GM20431 (cell line): ENCODE measurements around the gene SLC2A11.

Source experiments
- in situ Hi-C: fragments of 300-500 bp; cut with MseI, MboI; formaldehyde crosslinking; loops from one replicate; pipeline ENCODE4 v1.15.0; 2020; ENCODE audit warnings: low sequenced_read_pairs; ENCODE audit not compliant: unreplicated experiment

Gene SLC2A11

DNA sequence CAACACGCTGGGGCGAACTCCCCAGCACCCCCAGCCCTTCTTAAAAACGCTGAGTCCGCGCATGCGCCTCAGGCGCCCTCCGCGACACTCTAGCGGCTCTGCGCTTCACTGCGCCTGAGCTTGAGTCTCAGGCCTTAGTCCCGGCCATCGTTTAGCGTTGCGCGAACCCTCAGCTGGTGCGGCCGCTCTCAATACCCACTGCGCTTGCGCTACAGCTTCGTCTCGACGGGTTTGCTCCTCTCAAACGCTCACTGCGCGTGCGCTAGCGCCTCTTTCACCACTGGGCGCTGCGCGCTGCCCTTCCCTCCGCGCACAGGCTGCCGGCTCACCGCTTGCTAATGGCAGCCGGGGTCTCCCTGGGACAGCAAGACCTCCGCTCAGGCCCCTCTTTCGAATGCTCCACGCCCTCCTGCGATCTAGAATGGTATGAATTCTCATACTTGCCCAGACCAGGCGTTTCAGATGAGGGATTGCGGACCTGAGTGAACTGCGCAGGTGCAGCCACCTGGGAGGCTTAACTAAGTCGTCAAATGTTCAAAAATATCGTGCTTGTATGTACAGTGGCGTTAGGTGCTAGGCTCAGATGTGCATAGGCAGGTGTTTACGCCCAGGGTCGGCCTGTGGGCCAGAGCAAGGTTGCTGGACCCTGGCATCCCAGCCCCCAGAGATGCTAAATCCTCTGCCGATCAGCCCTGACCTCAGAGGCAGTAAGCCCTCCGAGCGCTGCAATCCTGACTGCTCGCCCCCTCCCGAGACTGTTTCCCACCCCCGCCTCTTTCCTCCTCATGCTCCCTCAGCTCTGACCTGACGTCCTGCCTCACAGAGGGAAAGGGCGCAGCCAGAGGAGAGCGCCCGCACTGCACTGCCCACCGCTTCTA, at the start of gene SLC2A11:
SLC2A11 (plus strand) TSS at position 270 of the 878 bp plus-strand sequence; CDS start at position 395, 125 bp downstream.
- in situ Hi-C loops: no loop called here

DNA sequence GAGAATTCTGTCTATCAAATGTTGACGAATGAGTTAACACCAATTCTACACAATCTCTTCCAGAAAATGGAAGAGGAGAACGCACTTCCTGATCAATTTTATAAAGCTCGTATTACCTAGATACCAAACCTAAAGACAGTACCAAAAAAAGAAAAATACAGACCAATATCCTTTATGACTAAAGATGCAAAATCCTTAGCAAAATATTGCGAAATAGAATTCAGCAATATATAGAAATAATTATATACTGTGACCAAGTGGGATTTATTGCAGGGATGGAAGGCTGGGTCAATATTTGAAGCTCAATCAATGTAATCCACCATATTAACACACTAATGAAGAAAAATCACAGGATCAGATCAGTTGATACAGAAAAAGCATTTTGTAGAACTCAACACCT, 45.3 kb upstream of the SLC2A11 start:
- in situ Hi-C loops: no loop called here

GRCh38 chr22:23815541-23816155, 42.0 kb upstream of the SLC2A11 start:
- in situ Hi-C loops: no loop called here

DNA sequence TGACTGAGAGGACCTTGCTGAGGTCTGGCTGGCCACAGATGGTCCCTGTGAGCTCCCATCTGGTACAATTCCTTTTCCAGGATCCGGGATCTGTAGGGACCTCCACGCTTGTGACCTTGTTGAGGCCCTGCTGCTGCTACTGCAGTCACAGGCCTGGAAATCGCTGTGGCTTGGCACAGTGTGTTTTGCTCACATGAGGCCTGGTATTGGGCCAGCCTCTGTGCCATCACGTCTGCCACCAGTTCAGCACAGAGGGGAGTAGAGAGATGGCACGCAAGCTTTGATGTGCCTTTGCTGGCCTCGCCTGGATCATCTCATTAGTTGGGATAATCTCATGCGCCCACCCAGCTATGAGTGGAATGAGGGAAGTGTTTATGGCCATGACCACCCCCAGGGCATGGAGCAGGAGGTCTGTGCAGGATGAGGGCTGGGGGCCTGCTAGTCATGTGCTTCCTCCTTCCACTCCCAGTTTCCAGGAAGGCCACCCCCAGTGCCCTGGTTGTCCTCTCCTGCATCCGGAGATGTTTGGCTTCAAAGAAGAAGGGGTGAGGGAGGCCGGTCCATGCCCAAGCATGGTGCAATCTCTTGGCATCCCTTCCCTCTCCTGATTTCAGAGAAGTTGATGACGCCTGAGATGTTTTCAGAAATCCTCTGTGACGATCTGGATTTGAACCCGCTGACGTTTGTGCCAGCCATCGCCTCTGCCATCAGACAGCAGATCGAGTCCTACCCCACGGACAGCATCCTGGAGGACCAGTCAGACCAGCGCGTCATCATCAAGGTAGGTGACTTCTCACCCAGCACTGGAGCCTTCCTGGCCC, 41.3 kb upstream of the SLC2A11 start:
- in situ Hi-C loops: no loop called here

- in situ Hi-C loops: no loop called here
Measured at GRCh38 chr22:23817146-23817545, 40.5 kb upstream of the SLC2A11 start.

DNA sequence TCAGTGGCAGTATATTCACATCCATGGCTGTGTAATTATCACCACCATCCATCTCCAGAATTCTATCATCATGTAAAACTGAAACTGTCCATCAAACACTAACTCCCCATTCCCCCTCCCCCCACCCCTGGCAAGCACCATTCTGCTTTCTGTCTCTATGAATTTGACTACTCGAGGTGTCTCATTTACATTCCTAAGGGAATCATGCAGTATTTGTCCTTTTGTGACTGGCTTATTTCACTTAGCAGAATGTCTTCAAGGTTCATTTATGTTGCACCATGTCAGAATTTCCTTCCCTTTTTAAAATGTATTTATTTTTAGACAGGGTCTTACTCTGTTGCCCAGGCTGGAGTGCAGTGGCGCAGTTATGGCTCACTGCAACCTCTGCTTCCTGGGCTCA, 39.1 kb upstream of the SLC2A11 start:
- in situ Hi-C loops: no loop called here

GRCh38 chr22:23820748-23821211, 36.9 kb upstream of the SLC2A11 start:
- in situ Hi-C loops: no loop called here

GRCh38 chr22:23822101-23822671, 35.5 kb upstream of the SLC2A11 start:
- in situ Hi-C loops: no loop called here

- in situ Hi-C loops: no loop called here
Measured at GRCh38 chr22:23823331-23823791, 34.3 kb upstream of the SLC2A11 start.

DNA sequence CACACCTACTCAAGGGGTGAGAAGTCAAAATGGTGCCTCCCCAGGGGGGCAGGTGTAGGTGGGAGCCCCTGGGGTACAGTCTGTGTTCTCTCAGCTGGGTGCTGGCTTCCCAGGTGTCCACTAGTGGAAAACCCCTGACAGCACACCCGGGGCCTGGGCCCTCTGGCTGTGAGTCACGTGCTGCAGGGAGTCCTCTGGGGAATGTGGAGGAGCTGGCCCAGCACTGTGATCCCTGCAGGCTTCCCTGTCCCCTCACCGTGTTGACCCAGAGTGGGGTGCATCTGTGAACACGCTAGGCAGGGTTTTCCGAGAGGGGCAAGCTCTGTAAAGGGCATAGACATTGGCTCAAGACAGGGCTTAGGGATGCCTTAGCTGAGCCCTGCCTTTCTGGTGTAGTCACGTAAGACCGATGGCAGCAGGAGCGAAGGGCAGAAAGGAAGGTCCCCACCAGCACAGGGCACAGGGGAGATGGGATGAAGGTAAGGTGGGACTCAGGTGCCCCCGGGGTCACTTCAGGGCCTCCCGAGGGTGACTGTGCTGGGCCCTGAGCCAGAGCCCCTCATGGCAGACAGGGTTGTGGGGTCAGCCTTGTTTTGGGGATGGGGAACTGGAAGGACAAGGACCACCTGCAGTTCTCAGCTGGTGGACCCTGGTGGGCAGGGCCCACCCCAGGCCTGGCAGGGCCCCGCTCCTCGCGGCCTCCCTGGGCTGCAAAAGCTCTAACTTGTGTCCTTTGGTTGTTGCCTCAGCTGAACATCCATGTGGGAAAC, 33.0 kb upstream of the SLC2A11 start:
- in situ Hi-C loops: no loop called here

GRCh38 chr22:23825246-23825905, 32.3 kb upstream of the SLC2A11 start:
- in situ Hi-C loops: no loop called here

DNA sequence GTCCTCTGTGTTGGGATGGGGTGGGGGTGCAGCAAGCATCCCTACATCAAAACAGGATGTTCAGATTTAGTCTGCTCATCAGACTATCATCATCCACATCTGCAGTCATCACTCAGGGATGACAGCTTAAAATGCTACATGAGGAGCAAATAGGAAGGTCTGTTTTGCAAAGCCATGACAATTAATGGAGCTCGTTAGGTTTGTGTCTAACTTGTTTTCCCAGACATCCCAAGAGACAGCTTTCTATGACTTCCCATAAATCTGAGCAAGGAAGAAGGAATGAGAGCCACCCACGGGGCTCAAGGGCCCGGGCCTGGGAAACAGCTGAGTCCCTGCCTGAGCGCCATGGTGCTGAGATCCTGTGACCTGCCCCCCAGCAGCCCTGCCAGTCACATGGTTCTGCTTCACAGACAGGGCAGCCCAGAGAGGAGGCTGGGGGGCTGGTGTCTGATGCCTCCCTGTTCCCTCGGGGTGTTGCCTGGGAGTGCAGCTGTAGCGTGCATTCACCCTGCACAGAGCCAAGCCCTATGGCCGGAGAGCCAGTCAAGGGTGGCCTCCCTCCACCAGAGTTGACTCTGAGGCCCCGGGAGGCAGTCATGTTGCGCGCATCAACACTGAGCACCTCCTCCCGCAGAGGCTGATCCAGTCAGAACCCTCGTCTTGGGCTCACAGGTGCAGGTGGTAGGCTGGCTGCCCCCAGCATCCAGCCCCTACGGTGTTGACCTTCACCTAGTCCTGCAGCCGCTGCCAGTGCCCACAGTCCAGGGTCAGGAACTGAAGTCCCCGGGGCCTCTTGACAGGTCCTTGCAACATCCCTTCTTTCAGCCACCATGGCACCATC, 30.9 kb upstream of the SLC2A11 start:
- in situ Hi-C loops: no loop called here

- in situ Hi-C loops: no loop called here
Measured at GRCh38 chr22:23827351-23827995, 30.2 kb upstream of the SLC2A11 start.

DNA sequence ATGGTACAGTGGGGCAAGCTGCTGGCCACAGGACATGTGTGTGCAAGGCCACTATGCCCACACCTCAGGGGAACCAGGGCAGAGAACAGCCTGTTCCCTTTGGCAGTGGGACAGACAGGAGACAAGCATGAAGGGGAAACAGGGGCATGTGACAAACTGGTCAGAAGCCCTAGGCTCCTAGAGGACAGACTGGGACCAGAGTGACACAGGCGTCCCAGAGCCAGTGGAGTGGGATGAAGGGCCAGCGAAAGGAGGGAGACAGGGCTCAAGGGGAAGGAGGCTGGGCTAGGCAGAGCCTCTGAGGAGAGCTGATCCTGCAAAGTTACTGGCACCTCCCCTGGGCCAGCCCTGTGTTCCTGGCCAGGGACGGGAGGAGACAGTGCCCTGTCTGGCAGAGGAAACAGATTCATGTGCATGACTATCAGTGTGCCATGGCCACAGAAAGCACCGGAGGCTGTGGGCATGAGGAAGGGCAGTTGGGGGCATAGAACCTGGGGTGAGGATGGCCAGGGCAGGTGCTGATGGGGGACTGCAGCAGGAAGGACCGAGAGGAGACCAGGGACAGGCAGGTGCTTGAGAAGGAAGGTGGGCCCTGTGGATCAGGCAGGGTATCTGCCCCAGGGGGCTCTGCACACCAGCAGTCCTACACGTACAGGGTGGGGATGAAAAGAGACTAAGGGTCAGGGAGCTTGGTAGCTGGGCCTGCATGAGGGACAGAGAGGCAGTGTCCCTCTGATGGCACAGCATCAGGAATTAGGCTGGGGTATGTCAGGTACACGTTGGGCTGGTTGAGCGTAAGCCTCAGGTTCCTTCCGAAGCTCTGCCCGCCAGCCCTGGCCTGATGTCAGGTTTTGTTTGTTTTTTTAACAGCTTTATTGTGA, 28.6 kb upstream of the SLC2A11 start:
- in situ Hi-C loops: no loop called here

- in situ Hi-C loops: no loop called here
Measured at GRCh38 chr22:23829845-23830372, 27.8 kb upstream of the SLC2A11 start.

DNA sequence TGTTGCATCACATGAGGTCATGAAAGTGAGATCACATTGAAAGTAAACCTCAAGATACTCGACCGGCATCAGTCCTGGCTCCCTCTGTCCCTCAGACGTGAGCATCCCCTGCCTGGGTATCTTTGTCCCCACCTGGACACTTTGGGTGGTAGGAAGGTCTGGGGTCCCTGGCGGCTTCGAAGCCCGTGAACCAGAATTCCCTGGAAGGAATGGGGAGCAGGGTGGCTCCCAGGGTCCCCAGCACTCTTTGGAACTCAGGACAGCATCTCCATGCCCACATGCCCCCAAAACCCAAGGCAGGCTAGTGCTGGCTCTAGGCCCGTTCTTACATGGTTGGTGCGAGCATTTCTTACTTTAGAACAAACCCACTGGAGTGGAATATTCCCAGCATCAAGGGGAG, 26.4 kb upstream of the SLC2A11 start:
- in situ Hi-C loops: no loop called here
